CD4-positive, alpha-beta T cell treated with Interleukin-1 beta for 1 hour (primary cell): ENCODE results near the gene PARD3B.

Experiments
- DNase-seq, 2 donors: peaks; one replicate each; pipeline ENCODE4 v3.0.0-alpha.2; 2020 to 2022

Gene PARD3B

DNA sequence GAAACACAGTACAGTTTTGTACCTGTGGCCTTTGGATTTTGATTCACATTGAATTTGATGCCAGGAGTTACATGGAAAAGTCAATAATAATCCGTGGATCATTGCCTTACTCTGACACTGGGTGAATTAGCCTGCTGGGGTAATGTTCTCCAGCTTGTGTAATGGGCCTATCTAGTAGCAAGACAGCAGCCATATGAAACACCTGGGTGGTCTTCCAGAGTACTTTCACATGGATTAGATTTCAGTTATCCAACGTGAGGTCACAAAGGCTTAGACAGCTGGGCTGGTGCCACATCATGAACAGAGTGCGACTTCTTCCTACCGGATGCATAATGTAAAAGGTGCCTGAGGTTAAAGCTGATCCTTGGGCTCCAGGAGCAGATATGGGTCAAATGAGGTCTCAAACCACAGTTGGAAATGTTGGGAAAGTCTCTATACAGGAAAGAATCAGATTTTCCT lies 486.8 kb downstream of the PARD3B start:
- DNase-seq = no peak

DNA sequence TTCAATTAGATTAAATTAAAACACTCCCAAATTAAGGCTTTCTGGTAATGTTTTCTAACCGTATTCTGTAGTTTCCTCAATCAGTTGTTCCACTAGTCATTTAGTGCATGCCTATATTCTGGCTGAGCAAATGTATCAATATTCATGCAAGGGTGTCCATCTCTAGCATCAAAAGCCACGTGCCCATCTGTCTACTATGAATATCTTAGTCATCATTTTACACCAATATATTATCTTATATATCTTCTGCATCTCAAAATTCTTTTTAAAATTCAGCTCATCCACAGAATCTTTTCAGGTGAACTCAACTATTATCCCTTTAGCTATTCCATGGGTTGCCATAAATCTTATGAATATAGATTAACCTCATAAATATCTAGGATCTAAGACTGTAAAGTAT lies 488.2 kb downstream of the PARD3B start:
- DNase-seq = no peak

DNA sequence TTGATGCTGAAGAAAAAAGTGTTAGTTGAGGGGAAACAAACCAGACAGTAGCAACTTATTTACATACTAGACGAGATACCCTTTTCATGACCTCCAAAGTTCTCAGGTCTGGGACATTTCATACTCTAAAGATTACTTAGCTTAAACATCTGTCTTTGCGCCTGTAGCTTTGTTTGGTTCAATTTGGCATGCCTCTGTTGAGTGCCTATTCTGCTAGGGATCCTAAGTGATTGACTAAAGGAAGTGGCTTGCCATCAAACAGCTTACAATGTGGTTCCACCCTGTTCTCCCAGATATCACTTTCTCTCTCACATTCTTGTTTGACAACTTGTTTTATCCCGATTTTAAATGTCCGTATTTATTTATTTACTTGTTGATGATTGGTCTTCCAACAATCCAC lies 488.8 kb downstream of the PARD3B start:
- DNase-seq = no peak

DNA sequence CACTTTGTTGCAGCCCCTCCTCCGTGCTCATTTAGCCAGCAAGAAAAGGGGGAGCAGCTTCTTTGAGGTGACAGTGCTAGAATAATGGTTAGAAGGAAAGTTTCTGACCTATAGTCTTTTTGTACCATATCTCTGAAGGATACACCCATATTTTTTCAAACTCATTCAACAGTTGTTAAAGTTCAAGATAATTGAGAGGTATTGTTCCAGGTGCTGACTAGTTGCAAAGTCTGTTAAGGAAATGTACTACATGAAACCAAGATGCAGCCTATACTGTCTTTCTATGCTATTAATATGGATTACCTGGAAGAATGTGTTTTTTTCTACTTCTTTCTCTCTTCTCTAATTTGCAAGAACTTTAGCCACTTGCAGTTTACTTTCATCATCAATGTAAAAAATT lies 495.0 kb downstream of the PARD3B start:
- DNase-seq = no peak

DNA sequence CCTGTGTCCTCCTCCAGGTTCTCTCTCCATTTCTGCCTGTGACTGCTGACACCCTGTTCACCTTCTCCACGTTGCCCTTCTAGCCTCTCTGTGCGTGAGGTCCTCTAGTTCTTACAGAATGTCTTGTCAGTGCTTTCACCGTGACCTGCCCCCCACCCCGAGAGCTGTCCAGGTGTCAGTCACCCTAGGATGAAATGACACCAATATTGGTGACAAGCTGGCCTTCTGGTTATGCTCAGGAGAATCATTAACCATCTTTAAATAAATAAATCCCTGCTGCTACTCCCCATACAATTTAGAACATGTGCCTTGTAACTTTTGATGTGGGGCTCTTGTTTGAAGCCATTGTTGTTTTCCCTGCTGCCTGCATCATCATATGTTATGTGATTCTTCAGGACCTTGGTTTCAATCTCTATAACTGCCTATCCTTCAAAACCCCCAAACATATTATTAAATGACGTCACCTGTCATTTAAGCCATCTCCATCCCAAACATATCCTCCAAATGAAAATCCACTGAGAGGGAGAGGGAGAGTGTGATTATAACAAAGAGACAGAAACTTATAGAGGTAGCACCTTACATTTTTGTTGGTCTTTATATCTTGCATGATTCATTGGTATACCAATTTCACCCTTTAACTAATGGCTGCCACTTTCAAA lies 496.3 kb downstream of the PARD3B start:
- DNase-seq = no peak

DNA sequence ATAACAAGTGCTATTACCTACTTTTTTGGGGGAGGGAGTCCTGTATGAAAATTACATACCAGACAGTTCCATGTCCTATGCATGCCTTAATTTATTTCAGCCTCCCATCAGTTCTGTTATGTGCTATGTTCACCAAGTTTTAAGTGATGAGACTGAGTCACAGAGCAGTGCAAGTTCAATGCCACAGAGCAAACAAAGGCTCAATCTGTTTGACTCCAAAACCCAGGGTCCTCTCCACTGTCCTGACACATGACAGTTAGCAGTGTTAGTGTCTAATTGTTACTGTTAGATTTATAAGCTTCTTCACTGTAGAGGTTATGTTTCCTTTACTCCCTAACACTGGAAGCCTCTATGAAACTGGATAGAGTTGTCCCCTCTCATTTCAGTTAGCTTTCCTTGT lies 498.0 kb downstream of the PARD3B start:
- DNase-seq = no peak

DNA sequence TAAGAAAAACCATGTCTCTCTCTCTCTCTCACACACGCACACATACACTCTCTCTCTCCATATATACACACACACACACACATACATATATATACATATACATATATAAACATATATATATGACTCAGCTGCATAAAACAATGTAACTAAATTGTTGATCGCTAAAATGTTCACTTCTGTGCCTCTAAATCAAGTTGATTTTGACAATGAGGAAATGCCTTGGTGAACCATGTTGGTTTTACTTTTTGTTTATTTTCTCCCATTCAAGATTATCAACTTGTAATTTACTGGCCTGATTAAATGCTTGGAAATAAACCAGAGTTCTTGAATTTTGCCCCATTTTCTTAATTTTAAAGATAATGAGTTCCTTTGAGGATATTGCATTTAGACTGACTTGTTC lies 500.4 kb downstream of the PARD3B start:
- no peak for DNase-seq

DNA sequence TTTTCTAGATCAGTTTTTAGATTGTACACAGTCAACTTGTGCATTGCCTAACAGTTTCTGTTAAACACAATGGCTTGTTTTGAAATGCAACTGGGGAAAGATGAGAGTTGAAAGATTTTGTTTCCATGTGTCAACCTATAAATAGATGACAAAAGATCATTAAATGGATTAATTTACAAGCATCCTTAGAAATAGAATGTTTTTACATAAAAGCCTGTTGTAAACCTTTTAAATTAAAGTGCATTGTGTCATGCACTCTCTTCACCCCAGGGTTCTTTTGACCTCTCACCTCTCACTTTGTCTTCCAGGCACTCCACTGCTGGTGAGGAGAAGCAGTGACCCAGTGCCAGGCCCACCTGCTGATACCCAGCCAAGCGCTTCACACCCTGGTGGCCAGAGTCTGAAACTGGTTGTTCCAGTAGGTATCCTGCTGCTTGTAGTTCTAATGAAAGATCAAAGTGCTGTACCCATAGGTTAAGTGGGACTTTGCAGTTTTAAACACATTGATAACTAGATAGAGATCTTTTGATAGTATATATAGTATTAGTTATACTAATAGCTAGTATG lies 502.1 kb downstream of the PARD3B start:
- DNase-seq = no peak

DNA sequence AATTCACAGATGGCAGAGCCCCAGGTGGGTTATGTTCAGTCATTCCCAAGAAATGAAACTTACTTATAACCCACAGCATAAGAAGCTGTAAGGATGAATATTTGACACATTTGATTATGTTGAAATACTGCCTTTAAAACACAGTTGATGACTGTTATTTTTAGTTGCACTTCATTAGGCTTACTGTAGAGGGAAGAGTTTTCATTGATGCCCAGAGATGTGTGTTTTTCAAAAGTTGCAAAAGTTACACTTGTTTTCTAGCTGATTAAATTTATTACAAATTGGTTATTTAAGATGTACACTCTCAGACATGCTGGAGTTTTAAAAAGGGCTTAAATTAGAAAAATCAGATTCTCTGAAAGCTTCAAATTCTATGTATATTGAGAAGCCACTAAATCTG lies 506.1 kb downstream of the PARD3B start:
- DNase-seq = no peak

DNA sequence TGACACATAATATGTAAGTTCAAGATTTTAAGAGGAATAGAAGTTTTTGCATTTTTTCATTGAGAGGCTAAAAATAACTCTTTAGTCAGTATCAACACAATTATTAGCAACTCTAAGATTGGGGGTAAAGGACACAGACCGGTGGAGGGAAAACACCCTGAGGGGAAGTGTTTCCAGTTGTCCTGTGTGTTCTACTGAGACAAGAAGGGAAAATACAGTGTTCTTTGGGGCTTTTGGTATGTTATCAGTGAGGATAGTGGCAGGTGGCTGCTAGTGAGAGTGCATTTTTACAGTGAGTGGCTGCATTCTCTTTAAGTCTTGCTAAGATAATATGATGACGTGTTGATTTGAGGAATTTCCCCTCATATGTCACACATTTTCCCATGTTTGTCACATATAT lies 507.5 kb downstream of the PARD3B start:
- DNase-seq = no peak

DNA sequence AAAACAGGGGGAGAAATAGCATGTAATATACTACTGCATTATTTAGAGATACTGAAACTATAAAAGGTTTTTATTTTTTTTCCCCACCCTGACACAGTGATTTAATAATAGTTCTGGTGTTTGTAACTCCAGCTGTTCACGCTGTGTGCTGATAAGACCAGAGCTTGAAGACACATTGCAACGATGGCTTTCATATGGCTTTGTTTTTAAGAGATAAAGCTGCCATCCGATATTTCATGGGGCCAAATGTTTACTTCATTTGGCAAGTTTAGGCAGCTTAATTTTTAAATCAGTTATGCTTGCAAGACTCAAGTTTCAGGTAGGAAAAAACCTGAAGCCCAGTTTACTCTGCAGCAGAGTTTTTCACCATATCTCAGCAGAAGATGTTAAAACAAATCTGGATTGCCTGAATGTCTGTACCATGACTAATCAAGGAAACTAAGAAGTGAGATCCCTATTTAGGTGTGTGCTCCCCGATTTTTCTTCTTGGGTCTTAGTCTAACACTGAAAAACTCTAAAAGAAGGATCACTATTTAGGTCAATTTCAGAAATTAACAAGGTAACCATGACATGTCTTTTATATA lies 508.6 kb downstream of the PARD3B start:
- DNase-seq = no peak

DNA sequence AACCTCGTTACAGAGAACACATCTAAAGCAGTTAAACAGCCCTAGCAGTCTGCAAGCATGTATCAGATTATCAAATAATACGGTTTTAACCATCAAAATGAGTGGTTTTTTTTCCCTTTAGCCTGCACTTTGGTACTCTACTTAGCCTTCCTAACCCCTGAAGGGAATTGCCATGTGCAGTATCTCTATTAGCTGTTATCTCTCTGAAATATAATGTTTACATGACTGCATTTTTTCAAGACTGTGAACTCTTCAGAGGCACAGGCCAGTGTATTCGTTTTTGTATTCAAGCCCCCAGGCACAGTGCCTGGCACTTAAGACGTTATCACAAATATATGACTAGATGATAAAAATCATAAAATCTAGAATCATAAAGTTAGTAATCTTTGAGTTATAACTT lies 509.5 kb downstream of the PARD3B start:
- no peak for DNase-seq

DNA sequence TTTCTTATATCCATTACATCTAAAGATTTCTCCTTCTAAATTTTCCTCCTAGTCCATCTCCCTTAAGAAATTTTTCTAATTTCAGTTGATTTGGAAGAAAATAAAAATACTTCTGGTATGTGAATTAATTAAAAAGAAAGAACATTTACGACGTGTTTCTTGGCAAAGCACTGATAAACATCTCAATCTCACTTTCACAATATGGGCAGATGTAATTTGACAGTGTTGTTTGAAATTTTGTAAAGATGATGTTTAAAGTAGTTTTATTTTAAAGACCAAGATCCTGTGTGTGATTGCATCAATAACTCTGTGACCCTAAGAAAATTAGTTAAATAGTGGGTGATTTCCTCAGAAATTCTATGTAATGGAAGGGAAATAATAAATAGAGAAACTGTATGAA lies 510.0 kb downstream of the PARD3B start:
- DNase-seq = no peak

DNA sequence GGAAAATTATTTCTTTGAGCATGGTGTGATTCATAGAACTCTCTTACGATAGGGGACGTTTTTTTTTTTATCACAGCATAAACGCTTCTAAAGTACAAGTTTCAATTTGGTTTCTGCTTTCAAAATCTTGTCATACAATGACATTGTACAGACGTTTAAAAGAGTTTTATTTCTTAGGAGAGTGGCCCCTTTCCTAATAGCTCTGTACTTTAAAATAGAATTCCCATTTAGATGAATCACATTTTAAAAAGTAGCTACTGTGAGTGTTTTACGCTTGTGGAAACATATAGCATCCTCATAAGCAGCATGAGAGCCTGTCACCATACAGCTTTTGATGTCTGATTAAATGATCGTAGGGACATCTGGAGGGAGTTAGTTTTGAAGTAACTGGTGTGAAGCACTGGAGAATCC lies 510.9 kb downstream of the PARD3B start:
- DNase-seq = no peak

DNA sequence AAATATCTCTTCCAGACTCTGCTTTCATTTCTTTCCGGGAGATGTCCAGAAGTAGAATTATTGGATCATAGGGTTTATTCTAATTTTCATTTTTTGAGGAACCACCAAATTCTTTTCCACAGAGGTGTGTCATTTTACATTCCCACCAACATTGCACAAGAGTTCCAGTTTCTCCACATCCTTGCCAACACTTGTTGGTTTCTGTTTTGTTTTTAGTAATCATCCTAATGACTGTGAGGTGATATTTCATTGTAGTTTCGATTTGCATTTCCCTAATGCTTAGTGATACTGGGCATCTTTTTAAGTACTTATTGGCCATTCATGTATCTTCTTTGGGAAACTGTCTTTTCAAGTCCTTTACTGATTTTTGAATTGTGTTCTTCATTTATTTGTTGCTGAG lies 513.1 kb downstream of the PARD3B start:
- DNase-seq = no peak

DNA sequence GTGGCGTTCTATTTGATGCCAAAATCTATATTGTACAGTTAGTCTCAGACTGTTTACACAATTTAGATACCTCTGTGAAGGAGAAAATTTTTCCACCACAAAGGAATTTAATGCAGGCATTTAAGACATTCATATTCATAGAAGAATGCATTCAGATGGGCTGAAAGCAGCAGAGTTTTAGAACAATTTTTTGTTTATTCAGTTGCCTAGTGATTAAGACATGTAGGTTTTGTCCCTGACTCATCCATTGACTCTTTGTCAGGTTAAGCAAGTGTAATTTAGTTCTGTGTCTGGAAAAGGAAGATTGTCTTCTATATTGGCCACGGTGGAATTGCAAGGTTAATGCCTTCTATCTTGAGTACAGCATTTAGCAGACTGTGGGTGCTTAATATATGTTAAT lies 515.0 kb downstream of the PARD3B start:
- no peak for DNase-seq

DNA sequence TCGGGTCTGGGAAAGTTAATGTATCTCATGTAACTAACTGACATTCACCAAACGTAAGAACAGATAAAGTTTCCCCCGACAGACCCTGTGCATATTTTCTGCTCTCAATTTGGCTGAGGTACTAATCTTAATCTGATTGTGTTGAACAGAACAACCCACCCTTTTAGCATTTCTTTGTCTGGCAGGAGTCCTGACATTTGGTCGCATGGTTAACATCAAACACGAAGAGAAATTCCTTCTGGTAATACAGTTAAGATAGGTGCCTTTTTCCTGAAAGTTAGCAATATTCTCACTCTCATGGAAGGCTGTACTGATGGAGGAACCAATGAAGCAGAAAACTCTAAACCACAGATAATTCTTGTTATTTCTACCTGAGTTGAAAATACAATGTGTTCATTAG lies 520.8 kb downstream of the PARD3B start:
- no peak for DNase-seq

DNA sequence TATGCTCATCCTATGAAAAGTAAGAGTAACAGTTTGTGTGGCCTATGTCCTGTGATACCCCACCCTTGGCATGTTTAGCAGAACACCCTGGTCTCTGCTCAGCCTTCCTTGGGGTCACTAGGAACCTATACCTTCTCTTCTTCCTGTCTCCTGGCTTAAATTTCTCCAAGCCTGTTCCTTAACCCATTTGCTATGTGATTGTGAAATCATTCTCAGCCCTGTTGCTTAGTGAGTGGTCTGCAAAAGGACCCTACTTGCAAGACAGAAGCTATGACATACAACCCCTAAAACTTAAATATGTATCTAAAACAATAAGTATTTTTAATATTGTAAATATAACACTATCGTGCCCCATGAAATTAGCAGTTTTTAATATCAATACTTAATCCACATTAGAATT lies 524.7 kb downstream of the PARD3B start:
- DNase-seq = no peak

DNA sequence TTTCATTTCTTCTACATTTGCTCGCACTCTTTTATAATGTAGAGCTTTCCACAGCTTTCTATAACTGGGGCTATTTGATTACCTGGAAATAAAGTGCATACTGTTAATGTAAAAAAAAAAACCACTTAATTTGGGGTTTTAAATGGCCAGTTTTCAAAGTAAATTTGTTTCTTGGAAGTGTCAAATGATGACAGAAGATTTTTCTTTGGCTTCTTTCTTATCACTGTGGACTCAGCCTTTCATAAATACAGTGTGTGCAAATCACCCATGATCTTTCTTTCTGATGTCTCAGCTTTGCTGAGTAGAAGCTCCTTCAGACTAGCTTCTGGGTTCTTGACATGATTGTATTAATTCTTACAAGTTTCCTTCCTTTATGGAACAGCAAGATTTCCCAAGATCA lies 525.6 kb downstream of the PARD3B start:
- DNase-seq = no peak

DNA sequence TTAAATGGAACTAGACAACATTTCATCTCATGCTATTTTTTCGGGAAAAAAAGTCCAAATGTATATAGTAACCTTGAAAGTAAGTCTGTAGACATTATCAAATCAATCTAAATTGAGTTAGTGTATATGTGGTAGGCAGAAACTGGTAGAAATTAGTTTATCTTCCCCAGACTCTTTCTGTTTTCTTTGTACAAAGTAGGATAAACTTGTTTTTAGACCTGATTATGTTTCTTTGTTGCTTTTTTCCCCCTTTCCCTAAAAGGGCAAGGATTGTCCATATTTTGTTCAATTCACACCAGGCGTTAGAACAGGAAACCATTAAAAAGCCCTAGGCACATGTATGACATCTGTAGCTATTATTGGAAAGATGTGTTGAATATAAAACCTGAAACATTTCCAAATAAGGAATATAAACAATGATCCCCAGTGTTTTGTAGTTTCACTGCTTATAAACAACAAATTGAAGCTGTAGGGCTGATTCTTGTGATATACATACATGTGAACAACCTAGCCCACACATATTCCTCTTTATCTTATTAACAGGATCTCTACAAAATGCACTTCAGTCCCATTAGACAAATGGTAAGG lies 528.3 kb downstream of the PARD3B start:
- DNase-seq = no peak

DNA sequence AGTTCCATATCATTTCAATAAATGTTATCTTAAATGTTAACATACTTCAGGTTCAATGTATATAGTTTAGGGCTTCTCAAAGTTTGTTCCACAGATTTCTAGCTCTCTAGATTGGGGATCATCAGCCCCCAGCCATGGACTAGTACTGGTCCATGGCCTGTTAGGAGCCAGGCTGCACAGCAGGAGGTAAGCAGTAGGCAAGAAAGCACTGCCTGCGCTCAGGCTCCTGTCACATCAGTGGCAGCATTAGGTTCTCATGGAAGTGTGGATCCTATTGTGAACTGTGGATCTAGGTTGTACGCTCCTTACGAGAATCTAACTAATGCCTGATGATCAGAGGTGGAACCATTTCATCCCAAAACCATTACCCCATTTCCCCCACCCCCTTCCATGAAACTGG lies 531.1 kb downstream of the PARD3B start:
- no peak for DNase-seq

DNA sequence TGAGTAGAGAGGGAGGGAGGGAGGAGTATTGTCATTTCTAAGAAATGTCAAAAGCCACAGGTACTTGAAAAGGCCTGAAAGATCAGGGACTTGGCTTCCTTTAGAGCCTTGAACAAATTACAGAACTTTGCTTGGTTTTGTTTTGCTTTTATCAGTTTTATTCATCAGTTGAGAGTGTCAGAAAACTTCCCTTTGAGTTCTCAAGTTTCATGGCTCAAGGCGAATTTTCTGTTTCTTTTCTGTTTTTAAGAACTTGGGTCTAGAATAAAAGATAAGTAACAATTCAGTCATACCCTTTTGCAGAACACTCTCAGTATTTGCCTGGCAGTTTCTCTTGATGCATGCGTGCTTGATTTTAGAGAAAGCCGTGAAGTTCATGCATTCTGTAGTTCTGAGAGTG lies 531.9 kb downstream of the PARD3B start:
- DNase-seq = peak in 1 of 2 donors; percentile 32

DNA sequence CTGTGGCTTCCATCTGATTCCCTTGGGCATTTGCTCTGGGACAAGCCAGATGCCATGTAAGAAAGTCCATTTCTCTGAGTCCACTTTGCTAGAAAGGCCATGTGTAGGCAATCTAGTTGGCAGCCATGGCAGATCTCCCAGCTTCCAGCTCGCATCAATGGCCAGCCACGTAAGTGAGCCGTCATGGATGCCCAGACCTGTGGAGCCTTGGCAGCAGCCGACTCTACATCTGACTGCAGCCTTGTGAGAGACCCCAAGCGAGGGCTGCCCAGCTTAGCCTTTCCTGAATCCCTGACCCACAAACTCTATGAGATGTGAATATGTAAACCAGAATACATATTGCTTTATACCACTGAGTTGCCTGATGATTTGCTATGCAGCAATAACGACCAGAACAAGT lies 533.5 kb downstream of the PARD3B start:
- DNase-seq = no peak

DNA sequence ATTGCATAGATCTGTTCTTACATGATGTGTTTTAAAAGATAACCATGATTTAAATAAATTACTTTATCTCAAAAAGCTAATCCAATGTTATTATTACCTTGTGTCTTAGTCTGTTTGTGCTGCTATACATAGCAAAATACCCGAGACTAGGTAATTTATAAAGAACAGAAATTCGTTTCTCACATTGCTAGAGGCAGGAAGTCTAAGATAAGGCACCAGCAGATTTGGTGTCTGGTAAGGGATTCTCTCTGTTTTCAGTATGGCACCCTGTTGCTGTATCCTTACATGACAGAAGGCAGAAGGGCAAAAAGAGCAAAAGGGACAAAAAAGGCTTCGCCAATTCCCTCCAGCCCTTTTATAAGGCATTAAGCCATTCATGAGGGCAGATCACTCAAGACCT lies 533.9 kb downstream of the PARD3B start:
- no peak for DNase-seq

DNA sequence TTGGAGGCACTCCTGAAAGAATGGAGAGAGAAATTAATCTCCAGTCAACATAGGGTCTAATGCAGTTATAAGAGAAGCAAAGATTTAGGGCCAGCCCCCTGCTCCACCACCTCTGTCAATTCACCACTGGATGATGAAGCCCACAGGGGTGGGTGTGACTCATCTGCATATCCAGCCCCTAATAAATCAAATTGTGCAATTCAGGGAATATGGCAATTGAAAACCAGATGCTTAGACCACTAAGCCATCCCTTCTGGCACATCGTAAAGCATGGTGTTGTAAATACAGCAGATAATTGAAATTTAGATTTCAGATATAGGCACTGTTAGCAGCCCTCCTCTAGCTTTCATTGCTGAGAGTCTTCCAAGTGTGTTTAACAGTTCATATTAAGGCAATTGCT lies 541.4 kb downstream of the PARD3B start:
- DNase-seq = no peak
